Heart left ventricle (tissue), 13 donors: ENCODE measurements around the gene NAA80.

ENCODE experiments used
- CTCF ChIP-seq, 12 donors: fragments of 200-600 bp; sonication (generic) in 4 of 12; IDR thresholded peaks; one replicate each; pipeline versions ENCODE4 v1.5.0 to v1.8.0; 2018 to 2022; ENCODE audit warnings: antibody characterized with exemption in 12 of 12, mild to moderate bottlenecking in 5 of 12
- POLR2A ChIP-seq, 2 donors: fragments of 450-650 bp; IDR thresholded peaks; one replicate each; pipeline ENCODE4 v1.6.1; 2017; ENCODE audit warnings: antibody characterized with exemption in 2 of 2, mild to moderate bottlenecking in 2 of 2, moderate library complexity in 2 of 2
- donor health status: ischemic (EF 13 %, LVEDD 7.1; RV severe dilation, severe dysfunction).
- donor health status: DM: no; HTN: yes; CAD: no.
- donor health status: DM: no; HTN: no; CAD: no.
- donor health status: ischemic (EF 25% LVEDD 6.9; RV normal size, moderate dysfunction).
- donor health status: ischemic (EF 25% LVEDD 5.7; RV mildly dilated, moderate dysfunction).
- donor health status: ischemic (EF 35%, LVEDD 5.7; RV mildly dilated, moderate dysfunction).
- donor health status: nonischemic (EF 11% LVEDD 7.7; RV severe dilation, severe dysfunction).
- donor health status: DM: yes; HTN: yes; CAD: no.
- donor health status: PGD.
- donor health status: ischemic (EF 29% LVEDD 5.4; RV normal size, mild dysfunction).
- donor health status: nonischemic (EF 23%, LVEDD 6.1; RV moderate dilation, normal function).

DNA sequence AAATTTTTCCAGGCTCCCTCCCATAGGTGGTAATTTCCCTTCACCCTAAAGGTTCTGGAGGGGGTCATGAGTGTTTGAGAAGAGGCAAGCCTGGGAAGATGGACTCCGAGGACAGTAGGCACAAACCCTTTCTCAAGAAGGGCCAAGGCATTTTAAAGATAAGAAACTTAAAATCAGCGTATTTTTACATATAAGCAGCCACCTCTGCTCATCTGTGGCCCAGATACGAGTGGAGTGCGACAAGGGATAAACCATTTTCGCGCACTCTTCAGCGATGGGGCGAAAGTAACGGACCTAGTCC, 40.9 kb upstream of the NAA80 start:
- TF ChIP-seq CTCF (IDR thresholded peaks at IDR 0.05) (no peak), POLR2A (IDR thresholded peaks at IDR 0.05) (no peak)
